HEK293 (cell line): ENCODE data around the gene KLK15.

Experiments used
- ZNF121 ChIP-seq: fragments of 450-650 bp; formaldehyde crosslinking; IDR thresholded peaks from 2 replicates; pipeline ENCODE4 v1.5.1; 2016; ENCODE audit warnings: missing biosample characterization, missing genetic modification characterization
- ZNF555 ChIP-seq: fragments of 450-650 bp; formaldehyde crosslinking; conservative IDR thresholded peaks from 2 replicates; pipeline ENCODE4 v1.5.1; 2017; ENCODE audit warnings: missing biosample characterization, mild to moderate bottlenecking, missing genetic modification characterization, inconsistent platforms
- TF ChIP-seq, protein P1 (sequence below): fragments of 450-650 bp; formaldehyde crosslinking; IDR thresholded peaks from 2 replicates; pipeline ENCODE4 v1.5.1; 2017; ENCODE audit warnings: missing biosample characterization, missing genetic modification characterization

- TF ChIP-seq ZNF121 (no peak), ZNF555 (tag by site-specific recombination) (no peak)
- TF ChIP-seq, protein P1, sequence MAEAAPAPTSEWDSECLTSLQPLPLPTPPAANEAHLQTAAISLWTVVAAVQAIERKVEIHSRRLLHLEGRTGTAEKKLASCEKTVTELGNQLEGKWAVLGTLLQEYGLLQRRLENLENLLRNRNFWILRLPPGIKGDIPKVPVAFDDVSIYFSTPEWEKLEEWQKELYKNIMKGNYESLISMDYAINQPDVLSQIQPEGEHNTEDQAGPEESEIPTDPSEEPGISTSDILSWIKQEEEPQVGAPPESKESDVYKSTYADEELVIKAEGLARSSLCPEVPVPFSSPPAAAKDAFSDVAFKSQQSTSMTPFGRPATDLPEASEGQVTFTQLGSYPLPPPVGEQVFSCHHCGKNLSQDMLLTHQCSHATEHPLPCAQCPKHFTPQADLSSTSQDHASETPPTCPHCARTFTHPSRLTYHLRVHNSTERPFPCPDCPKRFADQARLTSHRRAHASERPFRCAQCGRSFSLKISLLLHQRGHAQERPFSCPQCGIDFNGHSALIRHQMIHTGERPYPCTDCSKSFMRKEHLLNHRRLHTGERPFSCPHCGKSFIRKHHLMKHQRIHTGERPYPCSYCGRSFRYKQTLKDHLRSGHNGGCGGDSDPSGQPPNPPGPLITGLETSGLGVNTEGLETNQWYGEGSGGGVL (tag by site-specific recombination), result no peak
These were observed 32.3 kb downstream of the KLK15 start for GRCh38 chr19:50801107-50801506.
